Epithelial cell of prostate (primary cell): ENCODE results near the gene TFF1.

ENCODE experiments used
- DNase-seq: peaks from one replicate; pipeline ENCODE4 v3.0.0-alpha.2; 2011; ENCODE audit warnings: low read depth, low spot score
- H3K27ac ChIP-seq: fragments of 450-650 bp; 2 replicates; pipeline ENCODE4 v1.5.1; 2017; ENCODE audit warnings: mild to moderate bottlenecking

The TFF1 gene

GRCh38 chr21:42330380-42331371 is 35.7 kb downstream of the TFF1 start:
- DNase-seq: no peak
- H3K27ac ChIP-seq: no peak overlapping the region

DNA sequence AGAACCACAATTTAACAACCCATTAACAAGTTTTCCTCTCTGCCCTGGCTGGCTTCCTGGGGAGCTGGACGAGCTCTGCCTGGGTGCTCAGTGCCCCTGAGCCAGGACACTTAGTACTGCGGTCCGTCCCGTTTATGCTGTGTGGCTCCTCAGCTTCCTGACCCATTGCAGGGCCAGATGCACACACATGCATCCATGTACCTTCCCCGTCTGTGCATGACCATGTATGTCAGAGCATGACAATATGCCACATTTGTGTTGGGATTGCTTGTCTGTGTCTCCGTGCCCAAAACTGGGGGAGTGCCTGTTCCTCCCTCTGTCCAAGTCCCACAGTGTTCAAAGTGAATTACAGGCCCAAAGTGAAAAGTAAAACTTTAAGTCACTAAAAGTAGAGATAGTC is 41.4 kb downstream of the TFF1 start:
- DNase-seq: no peak

DNA sequence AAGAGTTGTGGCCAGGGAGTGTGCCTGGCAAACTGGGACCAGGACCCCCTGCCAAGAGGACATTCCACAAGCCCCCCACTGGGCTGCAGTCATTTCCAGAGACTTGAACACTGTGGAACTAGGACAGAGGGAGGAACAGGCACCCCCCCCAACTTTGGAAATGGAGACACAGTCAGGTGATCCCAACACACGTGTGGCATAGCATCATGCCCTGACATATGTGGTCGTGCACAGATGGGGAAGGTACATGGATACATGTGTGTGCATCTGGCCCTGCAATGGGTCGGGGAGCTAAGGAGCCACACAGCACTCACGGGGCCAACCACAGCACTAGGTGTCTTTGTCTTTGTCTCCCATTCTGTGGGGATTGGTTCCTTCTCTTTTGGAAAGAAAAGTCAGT is 44.5 kb downstream of the TFF1 start:
- DNase-seq: no peak
- H3K27ac ChIP-seq: no peak overlapping the region

More for the DNA sequence above, 41.4 kb downstream of the TFF1 start:
- no peak overlapping the region for H3K27ac ChIP-seq

- no peak overlapping the region for H3K27ac ChIP-seq
- no peak for DNase-seq
These were observed 45.1 kb downstream of the TFF1 start for GRCh38 chr21:42321231-42321630.

GRCh38 chr21:42320791-42321190 is 45.5 kb downstream of the TFF1 start:
- no peak for DNase-seq
- H3K27ac ChIP-seq: no peak overlapping the region

GRCh38 chr21:42319851-42320572 is 46.3 kb downstream of the TFF1 start:
- DNase-seq: no peak

GRCh38 chr21:42319376-42319775 is 47.0 kb downstream of the TFF1 start:
- no peak for DNase-seq
- H3K27ac ChIP-seq: no peak overlapping the region

More at GRCh38 chr21:42319851-42320572, 46.3 kb downstream of the TFF1 start:
- H3K27ac ChIP-seq: no peak overlapping the region

DNA sequence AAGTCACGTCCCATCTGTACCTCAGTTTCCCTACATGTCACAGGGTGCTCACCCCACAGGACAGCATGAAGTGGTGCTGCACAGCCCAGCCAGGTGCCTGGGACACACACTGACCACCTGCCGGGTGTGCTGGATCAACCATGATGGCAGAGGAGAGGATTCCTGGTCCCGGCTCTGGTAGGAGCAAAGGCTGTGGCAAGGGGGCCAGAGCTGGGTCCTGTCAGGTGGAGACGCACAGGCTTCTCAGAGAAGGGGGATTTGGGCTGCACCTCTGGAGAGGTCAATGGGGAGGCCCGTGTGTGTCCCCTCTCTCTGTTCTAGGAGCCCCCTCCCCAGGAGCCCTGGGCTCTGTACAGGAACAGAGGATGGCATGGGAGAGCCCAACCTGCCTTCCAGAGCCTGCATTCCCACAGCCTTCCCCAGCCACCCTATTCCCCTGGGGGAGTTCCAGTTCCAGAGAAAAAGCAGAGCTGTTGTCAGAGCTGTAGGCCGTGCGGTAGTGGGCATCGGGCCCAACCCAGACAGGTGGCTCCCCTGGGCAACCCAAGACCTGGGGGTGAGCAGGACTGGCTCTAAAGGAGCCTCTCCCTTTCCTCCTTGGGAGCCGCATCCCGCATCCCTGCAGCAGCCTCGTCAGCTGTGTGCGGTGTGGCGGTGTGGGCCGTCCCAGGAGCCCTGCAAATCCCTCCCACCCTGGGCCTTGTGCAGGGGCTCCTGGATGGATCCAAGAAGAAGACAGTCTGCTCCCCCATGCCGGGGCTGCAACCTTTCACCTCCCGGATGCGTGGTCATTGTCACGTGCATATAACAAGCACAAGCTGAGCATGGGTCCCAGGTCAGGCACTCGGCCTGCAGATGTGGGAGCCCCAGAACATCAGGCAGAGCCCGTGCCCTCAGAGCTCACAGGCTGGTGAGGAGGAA is 48.2 kb downstream of the TFF1 start:
- DNase-seq: no peak
- no peak overlapping the region for H3K27ac ChIP-seq

DNA sequence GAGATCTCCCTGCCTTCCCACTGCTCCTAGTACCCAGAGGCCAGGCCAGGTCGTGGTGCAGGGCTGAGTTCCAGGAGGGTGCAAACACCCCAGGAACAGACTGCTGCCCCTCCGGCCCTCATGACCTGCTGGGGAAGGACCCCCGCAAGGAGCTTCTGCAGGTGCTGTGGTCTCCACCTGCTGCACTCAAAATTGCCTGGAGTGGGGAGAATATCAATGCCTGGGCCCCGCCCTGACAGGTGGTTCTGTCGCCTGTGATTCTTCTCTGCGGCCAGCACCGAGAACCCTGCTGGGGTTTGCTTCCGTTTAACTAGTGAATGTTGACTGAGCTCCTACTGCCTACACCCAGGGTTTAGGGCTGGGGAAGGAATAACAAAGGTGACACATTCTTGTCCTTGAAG is 49.0 kb downstream of the TFF1 start:
- DNase-seq: no peak
- H3K27ac ChIP-seq: no peak overlapping the region

GRCh38 chr21:42316891-42317290 is 49.4 kb downstream of the TFF1 start:
- H3K27ac ChIP-seq: no peak overlapping the region
- DNase-seq: no peak

- H3K27ac ChIP-seq: no peak within 1 kb of the TSS
- DNase-seq: no peak
These were observed 50.9 kb downstream of the TFF1 start, which contains the start of gene TFF3 for GRCh38 chr21:42315296-42315891. TSS of gene TFF3 (minus strand) at chr21:42315409. CDS start at chr21:42315374, 35 bp downstream.

- no peak for DNase-seq
- H3K27ac ChIP-seq: no peak overlapping the region
These were observed 51.6 kb downstream of the TFF1 start for GRCh38 chr21:42314616-42315295.

GRCh38 chr21:42313501-42313969 is 52.8 kb downstream of the TFF1 start:
- no peak for DNase-seq
- no peak overlapping the region for H3K27ac ChIP-seq

DNA sequence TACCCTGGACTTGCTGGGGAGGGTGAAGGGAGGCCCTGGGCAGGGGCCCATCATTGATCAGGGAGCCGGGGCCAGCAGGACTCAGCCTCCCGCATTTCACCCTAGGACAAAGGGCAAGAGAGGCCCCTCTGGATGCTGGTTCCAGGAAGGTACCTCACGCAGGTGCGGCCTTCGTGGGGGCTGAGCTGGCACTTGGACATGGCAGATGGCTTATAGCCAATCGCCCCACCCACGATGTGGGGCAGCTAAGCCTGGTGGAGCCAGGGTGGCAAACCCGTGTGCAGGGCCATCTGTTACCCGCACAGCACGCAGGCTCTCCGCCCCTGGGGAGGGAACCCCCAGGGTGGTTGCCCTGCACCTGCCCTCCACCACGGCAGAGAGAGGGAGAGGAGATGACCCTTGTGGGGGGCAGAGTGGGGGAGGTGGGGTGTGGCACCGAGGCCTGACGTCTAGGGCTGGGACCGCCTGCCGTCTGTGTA is 53.7 kb downstream of the TFF1 start:
- DNase-seq: no peak
- no peak overlapping the region for H3K27ac ChIP-seq
